HT1080 (cell line): ENCODE data around the gene STK24. TPM values are rescaled to one million over a fixed set of nuclear protein-coding genes. Genes with fewer than 3 reads are reported as not detected.
"Not testable (repeated sequence)": the region's sequence is repeated elsewhere in the genome, so short reads cannot be mapped to it uniquely, and the experiment has no call there.

Experiments
- DNase-seq: peaks from one replicate; pipeline ENCODE4 v3.0.0-alpha.2; 2015; ENCODE audit warnings: low read depth
- total RNA-seq: library from RNA; depleted of rRNA; stranded (reverse); fragments of >200 nt; shearing (Covaris generic); gene quantifications from 2 replicates; pipeline ENCODE4 v1.2.3, GENCODE V29; 2014

Gene STK24
- total RNA-seq, 1 experiment from 2014 or later = 81.7 TPM

- no peak for DNase-seq
Measured at GRCh38 chr13:98413796-98414195, 163.1 kb downstream of the STK24 start.

- DNase-seq = not testable (repeated sequence)
Measured at GRCh38 chr13:98413278-98413677, 163.6 kb downstream of the STK24 start.

GRCh38 chr13:98411617-98412265, 165.2 kb downstream of the STK24 start:
- no peak for DNase-seq

GRCh38 chr13:98411013-98411412, 165.9 kb downstream of the STK24 start:
- DNase-seq = no peak

GRCh38 chr13:98410612-98411011, 166.3 kb downstream of the STK24 start:
- no peak for DNase-seq

GRCh38 chr13:98409281-98409680, 167.6 kb downstream of the STK24 start:
- DNase-seq = no peak

- DNase-seq = no peak
Measured at GRCh38 chr13:98407575-98407974, 169.3 kb downstream of the STK24 start.

- DNase-seq = no peak
Measured at GRCh38 chr13:98406971-98407370, 169.9 kb downstream of the STK24 start.

- DNase-seq = no peak
Measured at GRCh38 chr13:98406427-98406826, 170.5 kb downstream of the STK24 start.

- DNase-seq = no peak
Measured at GRCh38 chr13:98405690-98406344, 171.1 kb downstream of the STK24 start.

- DNase-seq = no peak
Measured at GRCh38 chr13:98405107-98405571, 171.8 kb downstream of the STK24 start.

GRCh38 chr13:98403076-98403475, 173.8 kb downstream of the STK24 start:
- DNase-seq = no peak

- DNase-seq = no peak
Measured at GRCh38 chr13:98401934-98402333, 175.0 kb downstream of the STK24 start.

- no peak for DNase-seq
Measured at GRCh38 chr13:98399756-98400155, 177.2 kb downstream of the STK24 start.

GRCh38 chr13:98398581-98398980, 178.3 kb downstream of the STK24 start:
- DNase-seq = no peak

- no peak for DNase-seq
Measured at GRCh38 chr13:98397861-98398260, 179.0 kb downstream of the STK24 start.

GRCh38 chr13:98397221-98397620, 179.7 kb downstream of the STK24 start:
- no peak for DNase-seq

GRCh38 chr13:98396071-98396710, 180.7 kb downstream of the STK24 start:
- no peak for DNase-seq
